Measurements from ENCODE around the gene HSPBAP1.
"Not testable (repeated sequence)": the region's sequence is repeated elsewhere in the genome, so short reads cannot be mapped to it uniquely, and the experiment has no call there.

HSPBAP1 gene

GRCh38 chr3:122785231-122785630, 8.4 kb downstream of the HSPBAP1 start:
- DNase-seq (ENCODE audit: low spot score) (no peak), FAIRE-seq (no peak)

- FAIRE-seq, result no peak
- DNase-seq (ENCODE audit: low spot score), result no peak
Measured at GRCh38 chr3:122784436-122784835, 9.2 kb downstream of the HSPBAP1 start.

DNA sequence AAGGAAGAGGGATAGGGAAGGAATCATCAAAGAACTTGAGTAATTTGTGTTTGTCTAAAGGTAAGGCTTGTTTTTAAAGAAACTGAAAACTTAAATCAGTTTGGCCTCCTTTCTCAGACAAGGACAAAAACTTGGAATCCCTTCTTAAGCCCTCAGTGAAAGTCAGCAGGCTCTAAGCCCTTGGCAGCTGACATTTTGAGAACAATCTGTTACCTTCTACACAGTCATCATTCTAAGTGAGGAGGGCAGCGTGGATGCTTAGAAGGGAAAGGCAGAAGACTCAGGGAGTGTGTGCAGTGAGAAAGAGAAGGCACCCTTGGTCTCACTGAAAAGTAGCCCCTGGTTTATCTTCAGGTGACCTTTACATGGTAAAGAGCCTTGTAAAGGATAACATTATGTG, 10.8 kb downstream of the HSPBAP1 start:
- no peak for DNase-seq (ENCODE audit: low spot score)
- no peak for FAIRE-seq

DNA sequence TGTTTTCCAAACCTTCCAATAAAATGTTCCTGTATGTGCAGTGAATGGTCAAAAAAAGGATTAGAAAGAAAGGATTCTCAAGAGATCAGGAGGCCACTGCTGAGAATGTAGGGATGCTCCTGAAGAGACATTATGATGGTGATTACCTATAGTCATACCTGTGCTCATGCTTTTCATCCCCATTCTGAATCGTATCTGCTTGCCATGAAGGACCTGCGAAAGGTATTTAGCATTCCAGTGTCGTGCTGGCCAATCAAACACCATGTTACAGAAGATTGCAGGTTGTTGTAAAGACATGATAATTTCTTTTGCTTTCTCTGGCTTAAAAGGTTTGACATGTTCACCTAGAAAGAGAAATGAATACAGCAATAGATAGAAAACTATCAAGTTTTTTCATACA, 16.1 kb downstream of the HSPBAP1 start:
- FAIRE-seq, result no peak
- DNase-seq (ENCODE audit: low spot score), result no peak

DNA sequence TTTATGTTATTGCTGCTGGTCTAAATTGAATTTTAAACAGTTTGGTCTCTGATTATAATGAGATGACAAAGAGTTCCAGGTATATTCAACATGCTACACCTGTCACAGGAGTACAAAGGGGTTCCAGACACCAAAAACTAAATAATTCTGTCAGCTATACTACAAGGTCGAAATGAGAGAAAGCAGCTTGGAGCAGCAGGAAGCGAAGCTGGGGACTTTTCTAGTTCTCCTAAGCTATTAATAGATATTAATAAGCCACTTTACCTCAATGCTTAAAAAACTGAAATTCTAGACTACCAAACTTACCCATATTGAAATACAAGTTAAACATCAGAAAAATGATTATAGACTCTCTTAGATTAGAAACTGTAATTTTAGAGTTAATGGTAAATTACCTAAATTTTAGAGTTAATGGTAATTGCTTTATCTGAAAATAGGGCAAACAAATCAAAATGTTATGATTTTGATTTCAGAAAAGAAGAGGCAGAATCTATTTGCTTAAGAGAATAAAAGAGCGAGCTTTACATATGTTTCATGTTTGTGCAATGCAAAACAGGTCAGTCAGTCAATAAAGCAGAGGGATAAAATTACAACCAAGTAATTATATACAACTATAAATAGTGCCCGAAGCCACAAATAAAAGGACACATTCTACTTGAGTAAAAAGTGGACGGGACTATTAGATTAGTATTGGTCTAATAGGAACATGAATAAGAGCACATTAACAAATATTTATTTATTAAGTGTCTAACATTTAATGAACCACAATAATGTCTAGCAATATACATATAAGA, 16.8 kb downstream of the HSPBAP1 start:
- FAIRE-seq (no peak), DNase-seq (ENCODE audit: low spot score) (no peak)

DNA sequence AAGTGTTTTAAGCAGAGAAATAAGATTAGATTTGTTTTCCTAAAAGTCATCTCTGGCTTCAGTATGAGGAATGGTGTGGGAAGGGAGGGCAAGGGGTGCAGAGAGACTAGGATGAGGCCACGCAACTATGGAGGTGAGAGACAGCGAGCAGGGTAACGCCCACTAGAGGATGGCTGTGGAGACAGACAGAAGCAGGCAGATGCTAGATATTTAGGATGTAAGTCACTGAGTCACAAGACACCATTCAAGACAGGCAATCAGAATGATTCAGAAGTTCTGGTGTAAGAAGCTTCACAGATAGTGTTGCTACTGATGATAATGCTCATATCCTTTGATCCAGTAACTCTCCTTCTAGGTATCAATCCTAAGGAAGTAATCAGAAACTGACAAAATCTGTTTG, 19.1 kb downstream of the HSPBAP1 start:
- no peak for DNase-seq (ENCODE audit: low spot score)
- FAIRE-seq, result no peak

- FAIRE-seq, result no peak
- no peak for DNase-seq (ENCODE audit: low spot score)
Measured at GRCh38 chr3:122773944-122774509, 19.6 kb downstream of the HSPBAP1 start.

DNA sequence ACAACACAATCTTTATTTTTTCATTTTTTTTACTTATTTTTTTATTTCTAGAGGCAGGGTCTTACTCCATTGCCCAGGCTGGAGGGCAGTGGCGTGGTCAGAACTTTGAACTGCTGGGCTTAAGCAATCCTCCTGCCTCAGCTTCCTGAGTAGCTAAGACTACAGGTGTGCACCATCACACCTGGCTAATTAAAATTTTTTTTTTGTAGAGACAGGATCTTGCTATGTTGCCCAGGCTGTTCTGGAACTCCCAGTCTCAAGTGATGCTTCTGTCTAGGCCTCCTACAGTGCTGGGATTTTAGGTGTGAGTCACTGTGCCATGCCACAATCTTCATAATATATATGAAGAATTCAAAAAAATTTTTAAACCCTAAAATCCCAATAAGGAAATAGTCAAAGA, 20.8 kb downstream of the HSPBAP1 start:
- no peak for FAIRE-seq

GRCh38 chr3:122770521-122771202, 23.0 kb downstream of the HSPBAP1 start:
- no peak for DNase-seq (ENCODE audit: low spot score)
- FAIRE-seq, result no peak

More for the DNA sequence above, 20.8 kb downstream of the HSPBAP1 start:
- no peak for DNase-seq (ENCODE audit: low spot score)

- no peak for DNase-seq (ENCODE audit: low spot score)
- no peak for FAIRE-seq
Measured at GRCh38 chr3:122767540-122768372, 25.9 kb downstream of the HSPBAP1 start.

- FAIRE-seq, result no peak
- DNase-seq (ENCODE audit: low spot score), result no peak
Measured at GRCh38 chr3:122766430-122766829, 27.2 kb downstream of the HSPBAP1 start.

- no peak for FAIRE-seq
- no peak for DNase-seq (ENCODE audit: low spot score)
Measured at GRCh38 chr3:122760453-122761271, 33.0 kb downstream of the HSPBAP1 start.

DNA sequence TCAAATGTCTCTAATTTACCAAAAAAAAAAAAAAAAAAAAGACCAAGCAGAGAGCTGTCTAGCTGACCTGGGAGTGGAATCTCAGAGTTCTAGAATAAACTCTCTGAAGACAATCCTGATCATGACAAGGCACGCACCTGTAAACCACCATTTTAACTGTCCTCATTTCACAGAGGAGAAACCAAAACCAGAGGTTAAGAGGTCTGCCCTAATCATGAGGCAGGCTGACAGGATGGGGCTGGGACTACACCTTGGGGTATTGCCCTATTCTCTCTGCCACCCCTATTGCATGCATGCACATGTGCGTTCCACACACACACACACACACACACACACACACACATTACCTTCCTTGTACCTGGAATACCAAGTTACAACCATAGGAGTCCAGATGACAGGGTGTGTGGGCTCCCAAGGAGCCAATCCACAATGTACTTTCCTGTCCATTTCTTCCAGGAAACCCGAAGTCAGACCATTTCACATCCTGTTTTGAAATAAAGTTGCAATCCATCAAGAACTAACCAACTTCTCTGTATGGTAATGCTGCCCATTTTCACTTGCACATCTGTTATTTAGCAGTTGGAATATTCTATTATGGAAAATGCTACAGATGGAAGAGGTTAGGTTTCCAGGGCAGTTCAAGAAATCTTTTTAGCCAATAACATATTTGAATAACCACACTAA, 34.6 kb downstream of the HSPBAP1 start:
- DNase-seq (ENCODE audit: low spot score), result no peak
- peak; percentile 17 for FAIRE-seq

GRCh38 chr3:122755491-122755890, 38.1 kb downstream of the HSPBAP1 start:
- FAIRE-seq (no peak), DNase-seq (ENCODE audit: low spot score) (no peak)

DNA sequence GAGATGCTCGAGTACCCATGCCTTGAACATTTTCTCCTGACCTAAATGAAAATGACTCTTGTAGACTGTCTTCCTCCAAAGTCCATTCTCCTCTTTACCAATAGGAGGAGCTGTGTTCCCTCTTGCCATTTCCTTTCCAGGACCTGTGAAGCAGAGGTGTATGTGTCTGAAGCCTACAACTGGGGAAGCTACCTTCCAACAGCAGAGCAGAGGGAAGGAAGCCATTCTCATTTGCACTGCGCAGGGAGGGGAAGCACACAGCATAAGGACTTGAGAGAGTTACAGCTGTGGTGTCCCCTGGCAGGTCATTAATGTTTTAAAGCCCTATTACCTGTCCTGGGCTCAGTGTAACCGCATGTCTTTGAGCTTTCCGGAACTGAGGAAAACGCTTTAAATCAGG, 38.7 kb downstream of the HSPBAP1 start:
- FAIRE-seq, result peak; percentile 77
- peak; percentile 64 for DNase-seq (ENCODE audit: low spot score)

DNA sequence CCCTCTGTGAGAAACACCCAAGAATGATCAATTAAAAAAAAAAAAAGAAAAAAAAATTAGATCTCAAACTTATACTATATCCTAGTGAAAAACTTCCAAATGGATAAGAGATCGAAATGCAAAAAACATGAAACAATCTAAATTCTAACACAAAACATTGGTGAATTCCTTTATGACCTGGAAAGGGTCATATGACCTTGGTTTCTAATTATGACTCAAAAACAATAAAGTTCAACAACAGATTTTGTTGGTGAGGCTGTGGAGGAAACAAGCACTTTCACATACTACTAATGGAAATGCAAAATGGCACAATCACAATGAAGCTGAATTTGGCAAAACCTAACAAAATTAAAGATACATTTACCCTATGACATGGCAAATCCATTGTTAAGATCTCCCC, 45.3 kb downstream of the HSPBAP1 start:
- no peak for FAIRE-seq
- no peak for DNase-seq (ENCODE audit: low spot score)

DNA sequence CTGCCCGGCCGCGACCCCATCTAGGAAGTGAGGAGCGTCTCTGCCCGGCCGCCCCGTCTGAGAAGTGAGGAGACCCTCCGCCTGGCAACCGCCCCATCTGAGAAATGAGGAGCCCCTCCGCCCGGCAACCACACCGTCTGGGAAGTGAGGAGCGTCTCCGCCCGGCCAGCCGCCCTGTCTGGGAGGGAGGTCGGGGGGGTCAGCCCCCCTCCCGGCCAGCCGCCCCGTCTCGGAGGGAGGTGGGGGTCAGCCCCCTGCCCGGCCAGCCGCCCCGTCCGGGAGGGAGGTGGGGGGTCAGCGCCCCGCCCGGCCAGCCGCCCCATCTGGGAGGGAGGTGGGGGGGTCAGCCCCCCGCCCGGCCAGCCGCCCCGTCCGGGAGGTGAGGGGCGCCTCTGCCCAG, 46.3 kb downstream of the HSPBAP1 start:
- not testable (repeated sequence) for DNase-seq (ENCODE audit: low spot score); FAIRE-seq

DNA sequence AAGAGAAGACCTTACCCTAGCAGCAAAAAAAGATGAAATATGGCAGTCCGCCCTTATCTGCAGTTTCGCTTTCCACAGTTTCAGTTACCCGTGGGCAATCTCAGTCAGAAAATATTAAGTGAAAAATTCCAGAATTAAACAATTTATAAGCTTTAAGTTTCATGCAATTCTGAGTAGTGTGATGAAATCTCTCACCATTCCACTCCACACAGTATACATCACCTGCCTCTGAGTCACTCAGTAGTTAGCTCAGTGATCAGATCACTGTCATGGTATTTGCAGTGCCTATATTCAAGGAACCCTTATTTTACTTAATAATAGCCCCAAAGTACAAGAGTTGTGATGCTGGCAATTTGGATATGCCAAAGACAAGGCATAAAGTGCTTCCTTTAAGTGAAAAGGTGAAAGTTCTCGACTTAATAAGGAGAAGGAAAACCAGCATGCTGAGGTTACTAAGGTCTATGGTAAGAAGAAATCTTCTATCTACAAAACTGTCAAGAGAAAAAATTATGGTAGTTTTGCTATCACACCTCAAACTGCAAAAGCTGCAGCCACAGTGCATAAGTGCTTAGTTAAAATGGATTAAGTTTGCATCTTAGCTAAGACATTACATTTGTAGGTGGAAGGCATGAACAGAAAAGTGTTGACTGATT, 48.1 kb downstream of the HSPBAP1 start:
- FAIRE-seq (no peak), DNase-seq (ENCODE audit: low spot score) (no peak)

DNA sequence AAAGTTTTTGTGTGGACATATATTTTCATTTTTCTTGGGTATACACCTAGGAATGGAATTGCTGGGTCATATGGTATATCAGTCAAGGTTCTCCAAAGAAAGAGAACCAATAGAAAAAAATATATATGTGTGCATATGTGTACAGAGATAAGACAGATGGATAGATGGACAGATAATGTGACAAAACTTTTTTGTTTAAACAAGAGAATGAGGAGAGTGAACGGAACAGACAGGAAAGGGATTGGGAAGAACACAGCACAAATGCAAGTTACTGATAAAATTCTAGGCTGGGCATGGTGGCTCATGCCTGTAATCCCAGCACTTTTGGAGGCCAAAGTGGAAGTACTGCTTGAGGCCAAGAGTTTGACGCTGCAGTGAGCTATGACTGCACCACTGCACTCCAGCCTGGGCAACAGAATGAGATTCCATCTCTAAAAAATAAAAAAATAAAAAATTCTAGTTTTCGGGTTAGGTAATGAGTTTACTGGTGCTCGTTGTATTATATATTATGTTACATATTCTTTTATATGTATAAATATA, 50.0 kb downstream of the HSPBAP1 start:
- FAIRE-seq (no peak), DNase-seq (ENCODE audit: low spot score) (no peak)

All from urothelium cell line (cell line).